LNCaP clone FGC (cell line): ENCODE results near the gene STXBP6.
"Not testable (repeated sequence)": the region's sequence is repeated elsewhere in the genome, so short reads cannot be mapped to it uniquely, and the experiment has no call there.

Experiments used
- DNase-seq: peaks from one replicate; pipeline ENCODE4 v3.0.0-alpha.2; 2011; ENCODE audit warnings: low read depth
- H3K4me3 ChIP-seq: 2 replicates; pipeline ENCODE4 v1.5.1; 2011; ENCODE audit warnings: mild to moderate bottlenecking, low read depth, low read length, control low read depth
- CTCF ChIP-seq: IDR thresholded peaks from 2 replicates; pipeline ENCODE4 v1.5.1; 2012; ENCODE audit warnings: mild to moderate bottlenecking; ENCODE audit not compliant: control insufficient read depth, insufficient read depth; ENCODE audit errors: extremely low read depth

STXBP6 gene

DNA sequence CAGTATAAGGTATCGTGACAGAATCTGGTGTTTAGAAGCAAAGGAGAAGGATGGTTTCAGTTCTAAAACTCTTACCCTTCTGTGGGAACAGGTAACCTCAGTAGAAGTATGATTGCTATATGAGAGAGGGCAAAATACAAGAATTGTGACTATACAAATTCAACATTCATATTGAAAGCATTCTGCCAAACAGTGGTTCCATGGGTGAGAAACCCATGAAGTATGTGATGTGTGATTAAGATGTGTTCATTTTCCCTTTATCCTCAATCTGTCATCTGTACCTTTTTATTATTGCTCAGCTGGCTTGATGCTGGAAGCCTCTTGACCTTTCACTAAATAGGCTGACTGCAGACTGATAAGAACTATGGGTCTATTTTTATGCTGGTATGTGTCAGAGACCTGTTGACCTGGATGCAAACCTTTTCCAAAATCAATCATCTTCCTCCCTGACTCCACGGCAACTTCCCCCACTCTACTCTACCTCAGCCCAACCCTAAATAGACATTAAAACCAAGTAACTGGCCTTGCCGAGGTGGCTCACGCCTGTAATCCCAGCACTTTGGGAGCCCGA lies 109.6 kb downstream of the STXBP6 start:
- no peak overlapping the region for H3K4me3 ChIP-seq
- TF ChIP-seq CTCF: no peak
- DNase-seq: no peak

GRCh38 chr14:24938593-24938992 lies 111.4 kb downstream of the STXBP6 start:
- no peak for TF ChIP-seq CTCF
- H3K4me3 ChIP-seq: no peak overlapping the region
- DNase-seq: no peak

DNA sequence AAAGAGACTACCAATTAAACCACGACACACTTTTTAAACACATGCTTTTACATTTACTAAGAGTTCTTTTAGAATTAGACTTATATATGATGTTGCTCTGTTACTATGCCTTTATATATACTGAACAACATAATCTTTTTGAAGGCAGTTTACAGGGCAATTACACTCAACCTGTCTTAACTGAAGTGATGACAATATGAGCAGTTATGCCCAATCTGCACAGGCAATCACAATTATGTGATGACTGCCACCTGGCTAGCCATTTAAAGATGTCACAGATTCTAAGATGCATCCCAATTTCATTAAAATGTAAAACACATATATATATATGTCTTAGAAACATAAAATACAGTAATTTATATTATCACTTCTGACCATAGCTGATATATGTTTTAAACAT lies 112.6 kb downstream of the STXBP6 start:
- TF ChIP-seq CTCF: no peak
- DNase-seq: no peak
- H3K4me3 ChIP-seq: no peak overlapping the region

GRCh38 chr14:24936773-24937172 lies 113.2 kb downstream of the STXBP6 start:
- not testable (repeated sequence) for DNase-seq, H3K4me3 ChIP-seq

- no peak for DNase-seq
- no peak for TF ChIP-seq CTCF
Observed at GRCh38 chr14:24935796-24936195, 114.2 kb downstream of the STXBP6 start.

GRCh38 chr14:24928386-24928900 lies 121.5 kb downstream of the STXBP6 start:
- DNase-seq: no peak
- no peak overlapping the region for H3K4me3 ChIP-seq
- TF ChIP-seq CTCF: no peak

More at GRCh38 chr14:24935796-24936195, 114.2 kb downstream of the STXBP6 start:
- no peak overlapping the region for H3K4me3 ChIP-seq

- no peak overlapping the region for H3K4me3 ChIP-seq
- no peak for DNase-seq
- no peak for TF ChIP-seq CTCF
Observed at GRCh38 chr14:24927809-24928208, 122.1 kb downstream of the STXBP6 start.
